HG02763 (cell line): ENCODE measurements around the gene ACSS1.

Source experiments
- ATAC-seq: cut with Tn5 transposase; IDR thresholded peaks from one replicate; pipeline ENCODE4 v1.9.1; 2021; ENCODE audit warnings: mild to moderate bottlenecking, moderate library complexity; ENCODE audit not compliant: unreplicated experiment

Gene ACSS1

DNA sequence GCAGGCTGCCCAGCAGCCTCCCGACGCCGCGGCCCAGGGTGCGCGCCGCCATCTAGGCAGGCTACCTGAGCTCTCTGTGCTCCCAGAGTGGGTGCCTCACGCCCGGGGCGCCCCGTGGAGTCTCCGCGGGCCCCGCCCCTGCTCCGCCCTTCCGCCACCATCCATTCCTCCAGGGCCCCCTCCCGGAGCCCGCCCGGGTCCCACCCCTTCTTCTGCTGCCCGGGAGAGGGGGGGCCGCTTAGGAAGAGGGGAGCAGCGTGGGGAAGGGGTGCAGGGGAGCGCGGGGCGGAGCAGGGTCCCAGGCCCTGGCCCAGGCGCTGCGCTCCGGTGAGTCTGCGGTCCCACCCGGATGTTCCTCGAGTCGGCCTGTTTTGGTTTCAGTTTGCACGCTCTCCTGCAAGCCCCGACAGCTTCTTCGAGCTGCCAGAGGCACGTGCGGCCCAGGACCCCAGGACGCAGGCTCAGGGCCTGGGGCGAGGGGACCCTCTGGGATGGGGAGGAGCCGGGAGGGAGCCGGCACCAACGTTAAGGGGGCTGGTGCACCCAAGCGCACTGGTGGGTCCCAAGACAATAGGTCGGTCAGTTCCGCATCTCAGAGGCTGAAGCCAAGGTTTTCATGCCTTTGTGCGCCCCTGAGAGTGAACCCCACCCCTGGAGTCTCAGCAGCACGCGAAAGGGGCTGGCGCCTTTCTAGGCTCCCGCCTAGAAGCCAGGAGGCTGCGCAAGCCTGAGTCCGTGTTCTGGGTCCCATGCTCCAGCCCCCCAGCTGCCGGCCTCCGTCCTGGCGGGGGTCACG is at the start of gene ACSS1:
Gene ACSS1, minus strand, starts transcription at position 89 of the 796 bp plus-strand sequence. Its CDS starts 37 bp downstream, at position 52.
- peak; percentile 61 for ATAC-seq

DNA sequence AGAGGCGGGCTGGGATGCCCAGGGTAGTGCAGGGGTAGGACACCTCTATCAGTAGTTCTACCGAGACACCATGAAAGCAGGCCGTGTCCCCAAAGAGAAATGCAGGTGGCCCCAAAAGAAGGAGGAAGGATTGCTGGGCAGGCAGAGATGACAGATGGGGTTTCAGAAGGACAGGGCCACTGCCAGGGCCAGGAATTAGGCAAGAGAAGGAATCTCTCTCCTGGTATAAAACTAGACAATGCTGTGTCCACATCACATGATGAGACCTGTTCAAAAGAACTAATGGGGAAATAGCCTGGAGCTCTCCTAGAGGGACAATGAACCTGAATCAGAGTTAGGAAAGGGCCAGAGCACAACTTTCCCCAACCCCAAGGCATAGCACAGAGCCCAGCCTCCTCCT is 45.6 kb upstream of the ACSS1 start:
- ATAC-seq: no peak

DNA sequence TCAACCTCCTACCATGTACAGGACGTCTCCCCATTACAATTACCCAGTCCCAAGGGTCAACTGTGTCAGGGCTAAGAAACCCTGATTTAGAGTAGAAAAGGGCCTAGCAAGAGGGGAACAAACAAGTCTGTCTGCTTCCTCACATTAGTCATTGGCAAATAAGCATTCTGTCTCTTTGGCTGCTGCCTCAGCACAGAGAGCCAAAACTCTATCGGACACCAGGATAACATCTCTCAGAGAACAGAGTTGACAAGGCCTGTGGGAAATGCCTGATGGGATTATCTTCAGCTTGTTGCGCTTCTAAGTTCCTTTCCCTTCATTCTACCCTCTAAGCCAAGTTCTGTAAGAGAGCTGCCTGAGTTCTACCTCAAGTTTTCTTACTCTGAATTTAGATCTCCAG is 43.0 kb upstream of the ACSS1 start:
- no peak for ATAC-seq

DNA sequence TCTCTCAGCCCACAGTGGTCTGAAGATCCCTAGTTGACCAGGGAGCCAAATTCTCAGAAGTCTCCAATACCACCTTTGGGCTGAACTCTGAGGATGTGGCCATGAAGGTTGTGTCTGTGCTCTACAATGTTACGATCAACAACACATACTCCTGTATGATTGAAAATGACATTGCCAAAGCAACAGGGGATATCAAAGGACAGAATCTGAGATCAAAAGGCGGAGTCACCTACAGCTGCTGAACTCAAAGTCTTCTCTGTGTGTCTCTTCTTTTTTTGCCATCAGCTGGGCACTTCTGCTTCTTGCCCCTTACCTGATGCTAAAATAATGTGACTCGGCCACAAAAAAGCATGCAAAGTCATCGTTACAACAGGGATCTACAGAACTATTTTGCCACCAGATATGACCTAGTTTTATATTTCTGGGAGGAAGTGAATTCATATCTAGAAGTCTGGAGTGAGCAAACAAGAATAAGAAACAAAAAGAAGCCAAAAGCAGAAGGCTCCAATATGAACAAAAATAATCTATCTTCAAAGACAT is 41.7 kb upstream of the ACSS1 start:
- no peak for ATAC-seq

DNA sequence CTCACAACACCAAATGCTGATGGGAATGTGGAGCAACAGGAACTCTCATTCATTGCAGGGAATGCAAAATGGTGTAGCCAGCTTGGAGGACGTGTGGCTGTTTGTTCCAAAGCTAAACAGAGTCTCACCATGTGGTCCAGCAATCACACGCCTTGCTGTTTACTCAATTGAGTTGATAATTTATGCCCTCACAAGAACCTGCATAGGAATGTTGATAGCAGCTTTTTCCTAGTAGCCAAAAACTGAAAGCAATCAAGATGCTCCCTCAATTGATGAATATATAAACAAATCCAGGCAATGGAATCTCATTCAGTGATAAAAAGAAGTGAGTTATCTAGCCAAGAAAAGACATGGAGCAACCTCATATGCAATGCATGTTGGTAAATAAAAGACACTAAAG is 39.6 kb upstream of the ACSS1 start:
- no peak for ATAC-seq

- peak; percentile 84 for ATAC-seq
Measured at GRCh38 chr20:25090492-25091429, 32.8 kb upstream of the ACSS1 start.

DNA sequence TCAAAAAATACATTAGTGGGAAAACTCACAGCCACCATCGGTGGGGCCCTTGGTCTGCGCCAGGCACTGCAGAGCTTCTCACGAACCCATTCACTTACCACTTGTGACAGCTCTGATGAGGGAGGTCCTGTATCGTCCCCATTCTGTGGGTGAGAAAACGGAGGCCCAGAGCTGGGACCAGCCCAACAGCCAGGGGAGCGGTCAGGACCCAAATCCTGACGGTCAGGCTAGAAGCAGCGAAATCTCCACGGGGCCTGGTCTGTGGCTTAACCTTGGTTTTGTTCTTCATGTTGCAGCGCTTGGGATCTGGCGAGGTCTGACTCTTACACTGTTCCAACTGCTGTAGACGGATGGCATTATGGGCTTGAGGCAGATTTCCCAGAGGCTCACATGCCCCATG is 31.7 kb upstream of the ACSS1 start:
- ATAC-seq: no peak

DNA sequence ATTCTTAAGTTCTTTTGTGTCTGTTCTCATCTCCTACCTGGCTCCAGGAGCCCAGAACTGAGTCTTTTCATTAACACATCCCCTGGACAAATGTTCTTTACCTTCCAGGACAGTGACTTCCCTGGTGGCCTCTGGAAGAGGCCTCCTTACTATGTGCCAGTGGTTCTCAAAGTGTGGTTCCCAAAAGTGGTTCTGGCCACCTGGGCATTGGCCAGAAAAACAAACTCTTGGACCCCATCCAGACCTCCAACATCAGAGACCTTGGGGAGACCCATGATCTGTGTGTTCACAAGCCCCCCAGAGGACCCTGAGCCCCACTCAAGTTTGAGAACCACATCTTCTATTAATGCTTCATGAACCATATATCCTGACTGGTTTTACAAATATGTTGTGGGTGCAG is 31.2 kb upstream of the ACSS1 start:
- no peak for ATAC-seq

- ATAC-seq: no peak
Measured at GRCh38 chr20:25088267-25088666, 30.3 kb upstream of the ACSS1 start.

DNA sequence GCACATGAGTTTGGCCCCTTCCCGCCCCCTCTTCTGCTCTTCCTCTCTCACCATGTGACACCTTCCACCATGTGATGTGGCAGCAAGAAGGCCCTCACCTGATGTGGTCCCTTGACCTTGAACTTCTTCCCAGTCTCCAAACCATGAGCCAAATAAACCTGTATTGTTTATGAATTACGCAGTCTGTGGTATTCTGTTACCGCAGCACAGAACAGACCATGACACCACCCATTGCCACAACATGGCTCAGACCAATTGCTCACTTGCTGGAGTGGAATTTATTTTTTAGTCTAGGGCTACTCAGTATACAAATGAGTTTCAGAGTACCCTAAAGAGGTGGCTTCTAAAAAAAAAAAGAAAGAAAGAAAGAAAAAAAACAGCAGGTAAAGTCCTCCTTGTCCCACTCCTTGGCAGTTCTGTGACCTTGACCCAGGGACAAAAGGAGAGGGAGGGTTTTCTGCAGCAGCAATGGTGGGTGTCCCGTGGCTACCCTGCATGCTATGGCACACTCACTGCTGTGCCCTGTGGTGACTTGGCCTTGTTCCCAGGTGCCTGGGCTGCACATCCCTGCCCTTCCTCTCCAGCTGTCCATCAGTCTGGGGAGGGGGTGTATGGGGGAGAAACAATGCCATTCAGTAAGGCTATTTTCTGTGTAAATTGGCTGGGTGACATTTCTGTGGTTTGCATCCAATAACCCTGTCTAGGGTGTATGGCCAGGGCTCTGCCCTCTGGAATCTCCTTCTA is 29.4 kb upstream of the ACSS1 start:
- no peak for ATAC-seq

DNA sequence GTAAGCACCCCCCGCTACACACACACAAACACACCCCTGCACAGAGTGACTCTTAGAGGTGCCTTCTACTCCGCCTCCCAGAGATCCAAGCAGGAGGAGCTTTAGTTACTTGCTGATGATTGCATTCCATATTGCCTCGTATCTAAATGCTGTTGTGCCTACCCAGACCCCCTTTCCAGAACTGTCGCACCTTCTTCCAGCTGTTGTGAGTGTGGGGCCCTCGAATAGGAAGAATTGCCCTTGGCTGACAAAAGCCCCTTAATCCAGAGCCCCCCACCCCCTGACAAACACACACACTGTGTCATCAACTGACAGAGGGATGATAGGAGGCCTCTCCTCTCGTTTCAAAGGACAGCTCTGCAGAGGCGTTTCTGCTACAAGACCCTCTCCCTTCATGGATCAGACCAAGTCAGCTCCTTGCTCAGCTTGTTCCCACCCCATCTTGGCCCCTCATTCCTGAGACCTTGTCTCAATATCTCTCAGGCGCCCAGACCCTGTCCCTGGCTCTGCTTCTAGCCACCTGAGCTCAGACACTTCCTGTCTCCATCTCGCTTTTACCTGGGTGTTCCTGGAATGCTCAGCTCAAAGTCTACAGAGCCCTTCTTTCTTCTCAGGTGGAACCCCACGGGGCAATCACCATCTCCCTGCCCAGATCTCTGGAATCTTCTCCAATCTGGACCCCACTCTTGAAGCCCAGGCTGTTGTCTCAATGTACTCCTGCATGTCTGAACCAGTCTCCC is 28.0 kb upstream of the ACSS1 start:
- ATAC-seq: no peak

- ATAC-seq: no peak
Measured at GRCh38 chr20:25084626-25085187, 26.8 kb upstream of the ACSS1 start.

- no peak for ATAC-seq
Measured at GRCh38 chr20:25083773-25084625, 26.1 kb upstream of the ACSS1 start.

DNA sequence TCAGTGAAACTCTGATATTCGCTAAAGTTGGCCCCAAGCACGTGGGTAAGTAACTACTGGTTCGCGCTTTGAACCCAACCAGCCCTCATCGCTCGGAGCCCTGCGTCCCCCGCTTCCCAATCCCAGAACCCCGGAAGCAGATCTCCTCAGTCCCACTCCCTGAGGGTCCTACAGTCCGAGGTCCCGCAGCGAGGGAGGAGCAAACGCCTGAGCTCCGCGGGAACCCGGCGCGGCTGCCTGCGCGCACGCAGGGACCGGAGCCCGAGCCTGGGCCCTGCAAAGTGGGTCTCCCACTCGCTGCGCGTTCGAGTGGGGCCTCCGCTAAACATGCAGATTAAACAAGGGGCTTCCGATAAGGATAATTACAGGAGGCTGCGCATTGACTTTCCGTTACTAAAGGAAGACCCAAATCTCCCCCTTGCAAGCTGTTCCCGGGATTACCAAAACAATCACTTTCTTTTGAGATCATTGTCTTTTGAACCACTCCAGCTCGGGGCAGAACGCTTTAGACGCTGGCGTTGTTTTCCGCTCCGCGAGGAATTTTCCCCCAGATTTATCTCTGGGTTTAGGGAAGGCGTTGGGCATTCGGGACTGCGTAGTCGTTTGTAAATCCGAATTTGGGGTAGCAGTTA is 25.3 kb upstream of the ACSS1 start:
- no peak for ATAC-seq

DNA sequence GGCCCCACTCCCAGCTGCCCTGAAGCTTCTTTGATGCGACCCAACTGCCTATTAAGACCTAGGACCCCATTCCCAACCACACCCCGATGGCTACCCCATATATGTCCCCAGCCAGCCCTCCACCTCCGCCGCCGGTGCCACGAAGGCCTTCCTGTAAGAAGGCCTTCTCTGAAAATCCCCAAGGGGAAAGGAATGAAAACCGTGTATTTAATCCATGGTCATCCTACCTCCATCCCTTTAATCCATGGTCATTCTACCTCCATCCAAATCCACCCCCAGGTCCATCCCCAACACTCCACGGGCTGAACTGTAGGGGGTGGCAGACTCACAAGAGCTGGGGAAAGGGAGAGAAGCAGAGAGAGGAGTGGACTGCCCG is 24.5 kb upstream of the ACSS1 start:
- no peak for ATAC-seq

GRCh38 chr20:25081730-25082497 is 24.0 kb upstream of the ACSS1 start, which contains the start of gene VSX1:
TSS of gene VSX1 (minus strand) at chr20:25082141. CDS start at chr20:25082096, 45 bp downstream.
- no peak for ATAC-seq

DNA sequence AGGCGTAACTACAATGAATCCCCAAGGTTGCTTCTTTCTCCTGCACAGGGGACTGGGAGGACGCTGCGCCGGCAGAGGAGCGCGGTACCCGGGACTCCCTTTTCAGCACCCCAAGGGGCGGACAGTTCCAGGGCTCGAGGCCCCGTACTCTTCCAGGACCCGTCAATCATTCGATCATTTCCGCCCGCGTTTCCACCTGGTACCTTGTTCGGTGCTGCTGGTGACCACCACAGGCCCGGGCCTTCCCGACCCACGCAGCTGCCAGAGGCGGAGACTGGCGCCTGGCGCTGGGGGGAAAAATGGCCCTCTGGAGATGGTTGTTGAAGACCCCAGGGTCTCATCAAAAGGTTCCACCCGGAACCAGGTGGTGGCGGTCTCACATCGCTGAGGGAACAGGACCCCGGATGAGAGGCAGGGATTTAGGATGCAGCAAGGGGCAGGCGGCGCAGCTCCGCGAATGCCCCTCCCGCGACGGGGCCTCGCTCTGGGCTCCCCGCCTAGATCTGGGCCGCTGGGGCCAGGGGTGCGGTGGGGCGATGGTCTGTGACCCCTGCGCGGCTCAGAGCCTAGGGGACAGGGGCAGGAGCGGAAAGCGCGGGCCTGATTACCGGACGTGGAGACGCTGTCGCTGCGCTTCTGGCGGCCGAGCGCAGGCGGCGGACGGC is 23.3 kb upstream of the ACSS1 start:
- ATAC-seq: no peak
